ENCODE measurements around the gene ACKR2. TPM values are rescaled to one million over a fixed set of nuclear protein-coding genes. Genes with fewer than 3 reads are reported as not detected.

The ACKR2 gene
- total RNA-seq, 1 experiment from 2014 or later = not detected

GRCh38 chr3:42814914-42815507 lies 5.8 kb downstream of the ACKR2 start:
- H4K8ac ChIP-seq (replicated peaks; ENCODE audit: insufficient read length, low read depth, low read length) = no peak overlapping the region
- no peak overlapping the region for H3K14ac ChIP-seq (ENCODE audit: insufficient read depth, low read length)
- no peak overlapping the region for H2AK5ac ChIP-seq (ENCODE audit: insufficient read length, low read length)
- H3T11ph ChIP-seq (ENCODE audit: low read length) = no peak overlapping the region
- Mint-ChIP-seq H3K4me3 (no peak overlapping the region), H3K9me3 (no peaks in the 10 kb centered on the region), H3K4me1 (peaks cover 11 to 13% of the 10 kb centered on the region in 2 experiments), H3K27me3 (ENCODE audit: low read depth) (no peaks in the 10 kb centered on the region), H3K36me3 (ENCODE audit: insufficient read depth in 1 of 3, low read depth in 3 of 3) (no peaks in the 10 kb centered on the region), H3K27ac (no peak overlapping the region)
- no peak overlapping the region for H3K56ac ChIP-seq (ENCODE audit: insufficient read length, low read depth, low read length)
- H2BK20ac ChIP-seq (ENCODE audit: low read depth, low read length, poor library complexity, severe bottlenecking) = no peak overlapping the region
- H4K5ac ChIP-seq (ENCODE audit: insufficient read length, low read depth, low read length) = no peak overlapping the region
- H3K79me1 ChIP-seq (ENCODE audit: insufficient read depth, low read depth, low read length, poor library complexity, severe bottlenecking) = no peaks in the 10 kb centered on the region
- no peak overlapping the region for H3K23ac ChIP-seq (ENCODE audit: insufficient read length, low read depth, low read length)
- no peak overlapping the region for H3K4me2 ChIP-seq (ENCODE audit: insufficient read depth, insufficient read length, low read length)
- H3K18ac ChIP-seq (ENCODE audit: insufficient read length, low read depth, low read length) = no peak overlapping the region
- no peaks in the 10 kb centered on the region for H4K20me1 ChIP-seq (ENCODE audit: control insufficient read depth, insufficient read depth, insufficient read length)
- WGBS (ENCODE audit: extremely low coverage, insufficient read length, low lambda C conversion rate) = no CpG with 5 or more reads among the region's 2 CpGs
- TF ChIP-seq CTCF (conservative IDR thresholded peaks at IDR 0.05) = no peak
- H3K9ac ChIP-seq (ENCODE audit: extremely low read depth, insufficient read length, low read length) = no peak overlapping the region
- DNase-seq = no peak
- H2AFZ ChIP-seq (ENCODE audit: low read length) = no peak overlapping the region
- H3K23me2 ChIP-seq (ENCODE audit: insufficient read length, low read depth, low read length, poor library complexity, severe bottlenecking) = no peaks in the 10 kb centered on the region
- no peak overlapping the region for H2BK15ac ChIP-seq (ENCODE audit: low read depth, low read length)
- no peak overlapping the region for H3K4ac ChIP-seq (ENCODE audit: low read depth, low read length)
- no peak overlapping the region for H4K91ac ChIP-seq (ENCODE audit: insufficient read length, low read depth, low read length)
- H2BK12ac ChIP-seq (ENCODE audit: insufficient read length, low read depth, low read length) = no peak overlapping the region
- no peak overlapping the region for H2BK5ac ChIP-seq (ENCODE audit: insufficient read length, low read length)
- no peaks in the 10 kb centered on the region for H3K79me2 ChIP-seq (ENCODE audit: insufficient read depth, low read length)
- H3K4me1 ChIP-seq (ENCODE audit: insufficient read depth, low read length) = no peaks in the 10 kb centered on the region; the same call in 1 of the 2 replicates
- H2BK120ac ChIP-seq (ENCODE audit: low read depth, low read length, poor library complexity, severe bottlenecking) = no peak overlapping the region
- no peaks in the 10 kb centered on the region for H3K9me3 ChIP-seq (ENCODE audit: control insufficient read depth, low read depth, low read length)
- H3K27ac ChIP-seq (ENCODE audit: insufficient read length, low read depth, low read length) = no peak overlapping the region
- no peaks in the 10 kb centered on the region for H3K27me3 ChIP-seq (ENCODE audit: insufficient read depth, low read length)
